Measurements from ENCODE around the gene GABRD.
"Not testable (repeated sequence)": the region's sequence is repeated elsewhere in the genome, so short reads cannot be mapped to it uniquely, and the experiment has no call there.

The GABRD gene, protein sequence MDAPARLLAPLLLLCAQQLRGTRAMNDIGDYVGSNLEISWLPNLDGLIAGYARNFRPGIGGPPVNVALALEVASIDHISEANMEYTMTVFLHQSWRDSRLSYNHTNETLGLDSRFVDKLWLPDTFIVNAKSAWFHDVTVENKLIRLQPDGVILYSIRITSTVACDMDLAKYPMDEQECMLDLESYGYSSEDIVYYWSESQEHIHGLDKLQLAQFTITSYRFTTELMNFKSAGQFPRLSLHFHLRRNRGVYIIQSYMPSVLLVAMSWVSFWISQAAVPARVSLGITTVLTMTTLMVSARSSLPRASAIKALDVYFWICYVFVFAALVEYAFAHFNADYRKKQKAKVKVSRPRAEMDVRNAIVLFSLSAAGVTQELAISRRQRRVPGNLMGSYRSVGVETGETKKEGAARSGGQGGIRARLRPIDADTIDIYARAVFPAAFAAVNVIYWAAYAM

DNA sequence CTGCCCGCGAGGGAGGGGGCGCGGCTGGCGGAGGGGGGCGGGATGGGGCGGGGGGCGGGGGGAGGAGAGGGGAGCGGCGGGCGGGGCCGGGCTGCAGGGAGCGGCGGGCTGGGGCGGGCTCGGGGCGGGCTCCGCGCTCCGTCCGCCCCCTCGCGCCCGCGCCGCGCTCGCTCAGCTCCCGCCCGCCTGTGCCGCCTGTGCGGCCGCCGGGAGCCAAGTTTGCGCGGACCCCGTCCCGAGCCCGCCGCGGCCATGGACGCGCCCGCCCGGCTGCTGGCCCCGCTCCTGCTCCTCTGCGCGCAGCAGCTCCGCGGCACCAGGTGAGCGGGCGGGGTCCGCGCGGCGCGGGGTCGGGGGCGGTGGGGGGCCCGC is at the start of gene GABRD:
Gene GABRD (plus strand): TSS at position 174 of the 372 bp plus-strand sequence. CDS start 79 bp downstream, at position 253.
- no peak for DNase-seq (ENCODE audit: low read depth in 2 of 2)

DNA sequence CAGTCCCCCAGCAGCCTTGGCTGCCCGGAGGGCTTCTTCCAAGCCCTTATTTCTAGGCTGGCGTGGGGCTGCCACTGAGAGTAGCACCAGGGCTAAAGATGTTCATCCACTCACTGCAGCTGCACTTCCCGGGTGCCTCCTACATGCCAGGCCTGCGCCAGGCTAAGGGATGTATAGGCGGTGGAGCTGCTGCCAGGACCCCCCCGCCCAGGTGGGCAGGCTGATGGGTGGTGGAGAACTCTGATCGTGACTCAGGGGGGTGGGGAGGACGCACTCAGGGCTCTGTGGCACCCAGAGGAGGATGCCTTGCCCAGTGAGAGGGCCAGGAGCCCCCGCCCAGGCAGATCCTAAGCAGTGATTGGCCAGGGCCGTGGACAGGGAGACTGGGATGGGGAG is 49.6 kb upstream of the GABRD start:
- no peak for DNase-seq (ENCODE audit: low read depth in 2 of 2)

DNA sequence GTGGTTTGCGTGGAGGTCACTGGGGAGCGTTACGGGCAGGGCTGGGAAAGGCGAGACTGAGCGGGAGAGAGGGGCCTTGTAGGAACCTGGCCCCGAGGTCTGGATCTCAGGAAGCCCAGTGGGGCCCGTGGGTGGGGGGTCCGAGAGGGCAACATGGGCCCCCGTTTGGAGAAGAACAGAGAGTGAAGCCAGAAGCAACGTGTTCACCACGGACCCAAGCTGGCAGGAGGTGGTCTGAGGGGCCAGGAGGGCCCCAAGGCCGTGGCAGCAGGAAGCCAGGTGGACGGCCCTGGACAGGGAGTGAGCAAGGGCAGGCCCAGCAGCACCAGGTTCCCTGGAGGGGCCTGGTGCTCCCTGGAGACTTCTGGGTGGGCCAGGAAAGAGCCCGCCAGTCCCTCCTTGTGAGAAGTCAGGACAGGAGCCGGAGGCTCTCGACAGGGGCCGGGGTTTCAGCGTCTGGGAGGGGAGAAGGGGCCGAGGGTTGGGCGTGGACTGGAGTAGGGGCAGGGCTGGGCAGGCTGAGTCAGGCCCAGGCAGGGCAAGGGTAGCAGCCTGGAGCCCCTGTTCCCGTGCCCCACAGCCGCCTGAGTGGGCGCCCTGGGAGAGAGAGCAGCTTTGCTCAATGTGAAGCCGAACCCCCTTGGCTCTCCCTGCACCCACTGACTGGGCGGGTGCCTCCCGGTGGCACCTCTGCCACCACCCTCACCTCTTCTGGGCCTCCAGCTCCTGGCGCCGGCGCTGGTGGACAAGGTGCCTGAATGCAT is 49.0 kb upstream of the GABRD start:
- DNase-seq (ENCODE audit: low read depth in 2 of 2): no peak

DNA sequence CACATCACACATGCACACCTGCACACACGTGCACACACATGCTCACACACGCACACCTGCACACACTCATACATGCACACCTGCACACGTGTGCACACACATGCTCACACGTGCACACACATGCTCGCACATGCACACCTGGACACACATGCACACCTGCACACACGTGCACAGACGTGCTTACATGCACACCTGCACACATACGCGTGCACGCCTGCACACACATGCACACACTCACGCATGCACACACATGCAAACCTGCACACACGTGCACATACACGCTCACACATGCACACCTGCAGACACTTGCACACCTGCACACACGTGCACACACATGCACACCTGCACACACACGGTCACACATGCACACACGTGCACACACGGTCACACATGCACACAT is 48.1 kb upstream of the GABRD start:
- DNase-seq (ENCODE audit: low read depth in 2 of 2): no peak

DNA sequence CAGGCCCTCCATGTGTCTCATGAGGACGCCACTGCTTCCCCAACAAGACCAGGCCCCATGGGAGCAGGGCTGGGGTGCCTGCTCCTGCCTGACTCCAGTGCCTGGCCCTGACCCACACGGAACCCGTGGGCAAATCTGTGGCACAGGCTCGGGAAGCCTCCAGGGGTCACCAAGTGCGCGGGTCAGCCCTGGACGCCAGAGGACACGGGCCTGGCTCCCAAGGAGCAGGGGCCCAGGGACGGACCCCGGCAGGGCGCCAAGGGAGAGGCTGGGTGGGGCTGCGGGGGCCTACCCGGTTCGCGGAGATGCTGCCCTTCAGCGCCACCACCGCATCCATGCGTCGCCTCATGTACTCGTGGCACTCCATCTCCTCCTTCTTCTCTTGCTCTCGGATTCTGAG is 47.5 kb upstream of the GABRD start:
- DNase-seq (ENCODE audit: low read depth in 2 of 2): no peak

DNA sequence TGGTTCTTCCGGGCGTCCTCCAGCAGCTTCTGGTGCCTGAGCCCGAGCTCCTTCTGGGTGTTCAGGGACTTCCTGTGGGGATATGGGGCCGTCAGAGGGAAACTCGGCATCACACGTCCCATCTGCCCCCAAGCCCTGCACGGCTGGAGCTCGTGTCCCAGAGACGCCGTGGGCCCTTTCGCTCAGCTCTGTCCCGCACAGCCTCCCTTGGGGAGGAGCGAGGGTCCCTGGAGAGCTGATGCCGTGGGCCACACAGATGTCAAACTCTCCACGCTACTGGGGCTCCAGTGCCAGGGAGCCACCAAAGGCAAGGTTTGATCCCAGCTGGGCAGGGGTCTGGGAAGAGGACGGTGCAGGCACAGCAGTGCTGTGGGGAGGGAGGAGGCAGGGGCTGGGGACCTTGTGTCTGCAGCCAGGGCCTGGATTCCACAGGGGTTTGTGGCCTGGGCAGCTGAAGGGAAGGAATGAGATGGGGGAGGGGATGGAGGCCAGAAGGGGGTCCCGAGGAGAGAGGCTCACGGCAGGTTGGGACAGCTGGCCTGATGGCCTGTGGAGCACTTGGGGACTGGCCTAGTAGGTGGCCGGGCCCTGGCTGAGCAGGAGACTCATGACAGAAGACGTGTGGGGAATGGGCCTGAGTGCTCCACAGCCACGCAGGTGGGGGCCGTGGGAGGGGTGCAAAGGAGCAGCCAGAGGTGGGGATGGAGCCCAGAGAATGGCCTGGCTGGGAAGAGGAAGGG is 46.0 kb upstream of the GABRD start:
- DNase-seq (ENCODE audit: low read depth in 2 of 2): no peak

DNA sequence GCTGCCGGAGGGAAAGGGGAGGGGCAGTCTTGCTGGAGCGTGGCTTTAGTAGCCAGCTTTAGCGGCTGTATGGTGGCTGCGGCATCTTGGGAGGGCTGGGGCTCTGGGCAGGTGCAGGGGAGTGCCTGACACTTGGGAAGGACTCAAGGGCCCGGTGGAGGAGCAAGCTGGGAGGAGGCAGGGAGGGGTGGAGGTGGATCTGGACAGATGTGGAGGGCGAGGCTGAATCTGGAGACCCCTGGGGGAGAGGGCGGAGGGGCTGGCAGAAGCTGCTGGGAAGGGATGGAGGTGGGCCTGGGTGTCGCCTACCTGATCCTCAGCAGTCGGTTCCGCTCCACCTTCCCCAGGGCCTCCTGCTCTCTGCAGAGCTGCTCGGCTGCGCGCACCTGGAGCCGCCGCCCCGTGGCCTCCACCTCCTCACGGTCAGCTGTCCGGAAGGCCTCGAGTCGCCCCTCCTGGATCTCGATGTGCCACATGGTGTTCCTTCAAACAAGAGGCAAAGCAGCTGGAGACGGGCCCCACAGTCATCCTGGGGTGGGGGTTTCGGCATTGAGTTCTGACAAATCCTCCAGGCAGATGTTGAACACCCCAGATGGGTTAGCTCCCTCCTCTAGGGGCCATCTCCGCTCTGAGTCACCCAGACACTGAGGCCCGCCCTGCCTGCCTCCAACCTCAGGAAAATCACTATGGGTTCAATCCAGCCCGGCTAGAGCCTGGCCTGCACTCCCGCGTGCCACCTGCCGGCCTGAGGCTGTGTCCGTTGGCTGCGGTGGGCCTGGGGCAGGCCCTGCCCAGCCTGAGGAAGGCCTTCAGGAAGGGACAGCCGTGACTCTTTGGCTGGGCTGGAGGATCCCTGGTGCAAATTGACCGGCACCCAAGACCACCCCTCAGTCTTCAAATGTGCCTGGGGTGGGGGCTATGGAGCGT is 45.2 kb upstream of the GABRD start:
- DNase-seq (ENCODE audit: low read depth in 2 of 2): no peak

DNA sequence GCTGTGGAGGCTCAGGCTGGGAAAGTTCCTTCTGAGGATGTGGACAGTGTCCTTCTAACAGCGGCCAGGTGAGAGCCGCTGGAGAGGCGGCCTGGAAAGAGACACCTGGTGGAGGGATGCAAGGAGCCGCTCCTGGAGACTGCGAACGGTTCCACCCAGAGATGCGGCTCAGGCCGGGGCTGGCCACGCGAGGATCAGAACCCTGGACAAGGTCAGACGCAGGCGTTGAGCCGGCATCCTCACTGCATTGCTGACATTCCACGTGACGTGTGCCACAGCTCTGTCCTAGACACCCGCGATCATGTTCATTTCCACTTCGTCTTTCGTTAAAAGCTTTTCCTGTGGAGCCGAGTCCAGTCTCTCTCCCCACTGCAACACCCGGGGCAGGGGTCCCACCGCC is 44.3 kb upstream of the GABRD start:
- no peak for DNase-seq (ENCODE audit: low read depth in 2 of 2)

DNA sequence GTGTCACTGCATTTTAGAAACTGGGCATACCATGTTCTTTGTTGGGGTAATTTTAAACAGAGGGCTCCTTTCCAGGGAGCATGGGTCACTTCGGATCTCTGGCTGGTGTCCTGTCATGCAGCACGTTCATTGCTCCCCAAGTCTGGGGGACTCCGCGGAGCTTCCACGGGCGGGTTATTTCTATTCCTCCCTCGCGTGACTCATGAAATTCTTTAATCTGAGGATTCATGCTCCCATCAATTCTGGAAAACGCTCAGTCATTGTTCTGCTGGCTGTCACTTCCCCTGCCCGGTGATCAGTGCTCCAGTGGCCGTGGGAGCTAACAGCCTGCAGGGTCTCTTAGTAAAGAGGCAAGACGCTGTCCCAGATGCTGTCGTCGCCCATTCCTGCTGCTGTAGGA is 43.6 kb upstream of the GABRD start:
- DNase-seq (ENCODE audit: low read depth in 2 of 2): no peak

DNA sequence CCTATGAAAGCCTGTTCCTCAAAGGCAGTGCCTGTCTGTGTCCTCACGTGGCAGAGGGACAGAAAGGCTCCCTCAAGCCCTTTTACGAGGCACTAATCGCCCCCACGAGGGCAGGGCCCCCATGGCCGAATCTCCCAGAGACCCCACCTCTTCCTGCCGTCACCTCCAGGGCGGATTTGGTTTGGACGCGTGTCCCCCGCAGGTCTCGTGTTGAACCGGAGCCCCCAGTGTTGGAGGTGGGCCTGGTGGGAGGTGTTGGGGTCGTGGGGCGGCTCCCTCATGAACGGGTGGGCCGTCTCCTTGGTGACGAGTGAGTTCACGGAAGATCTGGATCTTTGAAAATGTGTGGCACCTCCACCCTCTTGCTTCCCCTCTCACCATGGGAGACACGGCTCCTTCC is 43.1 kb upstream of the GABRD start:
- DNase-seq (ENCODE audit: low read depth in 2 of 2): no peak

DNA sequence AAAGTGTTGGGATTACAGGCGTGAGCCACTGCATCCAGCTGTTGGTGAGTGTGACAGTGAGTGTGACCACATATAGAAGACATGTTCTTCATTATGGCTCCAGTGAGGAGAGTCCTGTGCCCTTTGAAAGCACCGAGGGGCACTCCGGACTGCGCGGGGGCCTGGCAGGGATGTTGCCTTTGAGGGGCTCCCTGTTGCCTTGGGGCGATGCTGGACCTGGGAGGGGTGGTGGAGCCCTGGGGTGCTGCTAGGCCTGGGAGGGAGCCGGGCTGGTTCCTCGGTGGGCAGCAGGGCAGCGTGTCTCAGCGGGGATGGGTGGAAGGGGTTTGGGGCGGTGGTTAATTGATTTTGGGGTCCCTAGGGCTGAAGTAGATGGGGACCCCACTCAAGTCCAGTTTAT is 41.0 kb upstream of the GABRD start:
- DNase-seq (ENCODE audit: low read depth in 2 of 2): no peak

DNA sequence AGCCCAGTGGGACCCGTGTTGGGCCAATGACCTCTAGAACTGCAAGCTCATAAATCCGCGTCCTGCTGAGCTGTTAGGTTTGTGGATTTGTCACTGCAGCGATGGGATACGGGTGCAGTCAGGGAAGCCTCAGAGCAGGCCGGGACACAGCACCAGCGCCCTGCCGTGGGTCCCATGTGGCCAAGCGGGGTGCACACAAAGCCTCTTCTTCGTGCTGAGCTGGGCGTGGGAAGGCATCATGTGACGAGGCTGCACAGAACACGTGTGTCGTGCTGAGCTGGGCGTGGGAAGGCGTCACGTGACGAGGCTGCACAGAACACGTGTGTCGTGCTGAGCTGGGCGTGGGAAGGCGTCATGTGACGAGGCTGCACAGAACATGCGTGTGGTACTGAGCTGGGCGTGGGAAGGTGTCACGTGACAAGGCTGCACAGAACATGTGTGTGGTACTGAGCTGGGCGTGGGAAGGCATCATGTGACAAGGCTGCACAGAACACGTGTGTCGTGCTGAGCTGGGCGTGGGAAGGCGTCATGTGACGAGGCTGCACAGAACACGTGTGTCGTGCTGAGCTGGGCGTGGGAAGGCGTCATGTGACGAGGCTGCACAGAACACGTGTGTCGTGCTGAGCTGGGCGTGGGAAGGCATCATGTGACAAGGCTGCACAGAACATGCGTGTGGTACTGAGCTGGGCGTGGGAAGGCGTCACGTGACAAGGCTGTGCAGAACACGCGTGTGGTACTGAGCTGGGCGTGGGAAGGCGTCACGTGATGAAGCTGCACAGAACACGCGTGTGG is 40.3 kb upstream of the GABRD start:
- DNase-seq (ENCODE audit: low read depth in 2 of 2): not testable (repeated sequence)

DNA sequence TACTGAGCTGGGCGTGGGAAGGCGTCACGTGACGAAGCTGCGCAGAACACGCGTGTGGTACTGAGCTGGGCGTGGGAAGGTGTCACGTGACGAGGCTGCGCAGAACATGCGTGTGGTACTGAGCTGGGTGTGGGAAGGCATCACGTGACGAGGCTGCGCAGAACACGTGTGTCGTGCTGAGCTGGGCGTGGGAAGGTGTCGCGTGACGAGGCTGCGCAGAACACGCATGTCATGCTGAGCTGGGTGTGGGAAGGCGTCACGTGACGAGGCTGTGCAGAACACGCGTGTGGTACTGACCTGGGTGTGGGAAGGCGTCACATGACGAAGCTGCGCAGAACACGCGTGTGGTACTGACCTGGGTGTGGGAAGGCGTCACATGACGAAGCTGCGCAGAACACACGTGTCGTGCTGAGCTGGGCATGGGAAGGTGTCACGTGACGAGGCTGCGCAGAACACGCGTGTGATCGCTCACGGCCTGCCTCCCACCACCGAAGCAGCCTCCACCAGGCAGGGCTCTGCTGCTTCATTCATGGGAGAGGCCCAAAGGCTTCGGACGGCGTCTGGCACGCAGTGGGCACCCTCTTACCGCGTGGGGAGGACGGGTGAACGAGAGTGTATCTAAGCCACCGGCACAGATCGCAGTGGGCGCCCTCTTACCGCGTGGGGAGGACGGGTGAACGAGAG is 39.5 kb upstream of the GABRD start:
- no peak for DNase-seq (ENCODE audit: low read depth in 2 of 2)

DNA sequence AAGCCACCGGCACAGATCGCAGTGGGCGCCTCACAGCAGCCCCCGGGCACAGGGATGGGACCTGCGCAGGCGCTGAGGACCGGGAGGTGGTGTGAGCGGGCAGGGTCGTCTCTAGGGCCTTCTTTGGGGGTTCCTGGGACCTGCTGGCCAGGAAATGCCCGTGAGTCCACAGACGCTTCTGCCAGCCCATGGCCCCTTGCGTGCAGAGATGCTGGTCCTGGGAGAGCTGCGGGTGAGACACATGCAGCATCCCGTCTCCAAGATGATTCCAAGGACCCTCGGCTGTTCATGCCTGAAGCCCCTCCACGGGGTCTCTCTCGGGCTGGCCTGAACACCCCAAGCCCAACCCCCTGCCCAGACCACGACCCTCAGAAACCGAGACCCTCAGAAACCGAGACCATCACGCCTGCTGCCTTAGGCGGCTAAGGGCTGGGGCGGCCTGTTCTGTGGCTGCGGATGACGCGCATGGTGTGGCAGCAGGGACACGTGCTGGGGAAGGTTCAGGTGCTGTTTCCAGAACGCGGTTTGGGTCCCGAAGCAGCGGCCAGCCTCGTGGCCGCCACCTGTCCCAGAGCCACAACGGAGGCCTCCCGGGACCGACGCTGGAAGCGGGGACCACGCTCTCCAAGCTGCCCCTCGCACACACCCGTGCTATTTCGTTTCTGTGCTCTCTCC is 38.5 kb upstream of the GABRD start:
- DNase-seq (ENCODE audit: low read depth in 2 of 2): no peak

DNA sequence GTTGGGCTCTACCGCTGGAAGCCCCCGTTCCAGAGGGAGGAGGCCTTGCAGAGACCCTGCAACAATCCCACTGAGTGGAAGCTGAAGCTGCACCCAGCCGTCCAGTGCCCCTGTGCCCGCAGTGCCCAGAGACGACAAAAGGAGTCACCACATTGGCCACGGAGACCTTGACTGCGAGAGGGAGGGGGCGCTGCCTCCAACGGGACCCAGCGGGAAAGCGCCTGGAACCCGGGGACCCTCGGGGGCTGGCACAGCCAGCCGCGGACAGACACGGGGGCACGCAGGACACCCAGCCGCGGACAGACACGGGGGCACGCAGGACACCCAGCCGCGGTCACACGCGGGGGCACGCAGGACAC is 38.0 kb upstream of the GABRD start:
- DNase-seq (ENCODE audit: low read depth in 2 of 2): no peak

DNA sequence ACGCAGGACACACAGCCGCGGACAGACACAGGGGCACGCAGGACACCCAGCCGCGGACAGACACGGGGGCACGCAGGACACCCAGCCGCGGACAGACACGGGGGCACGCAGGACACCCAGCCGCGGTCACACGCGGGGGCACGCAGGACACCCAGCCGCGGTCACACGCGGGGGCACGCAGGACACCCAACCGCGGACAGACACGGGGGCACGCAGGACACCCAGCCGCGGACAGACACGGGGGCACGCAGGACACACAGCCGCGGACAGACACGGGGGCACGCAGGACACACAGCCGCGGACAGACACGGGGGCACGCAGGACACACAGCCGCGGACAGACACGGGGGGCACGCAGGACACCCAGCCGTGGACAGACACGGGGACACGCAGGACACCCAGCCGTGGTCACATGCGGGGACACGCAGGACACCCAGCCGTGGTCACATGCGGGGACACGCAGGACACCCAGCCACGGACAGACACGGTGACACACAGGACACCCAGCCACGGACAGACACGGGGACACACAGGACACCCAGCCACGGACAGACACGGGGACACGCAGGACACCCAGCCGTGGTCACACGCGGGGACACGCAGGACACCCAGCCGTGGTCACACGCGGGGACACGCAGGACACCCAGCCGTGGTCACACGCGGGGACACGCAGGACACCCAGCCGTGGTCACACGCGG is 37.4 kb upstream of the GABRD start:
- DNase-seq (ENCODE audit: low read depth in 2 of 2): not testable (repeated sequence)

DNA sequence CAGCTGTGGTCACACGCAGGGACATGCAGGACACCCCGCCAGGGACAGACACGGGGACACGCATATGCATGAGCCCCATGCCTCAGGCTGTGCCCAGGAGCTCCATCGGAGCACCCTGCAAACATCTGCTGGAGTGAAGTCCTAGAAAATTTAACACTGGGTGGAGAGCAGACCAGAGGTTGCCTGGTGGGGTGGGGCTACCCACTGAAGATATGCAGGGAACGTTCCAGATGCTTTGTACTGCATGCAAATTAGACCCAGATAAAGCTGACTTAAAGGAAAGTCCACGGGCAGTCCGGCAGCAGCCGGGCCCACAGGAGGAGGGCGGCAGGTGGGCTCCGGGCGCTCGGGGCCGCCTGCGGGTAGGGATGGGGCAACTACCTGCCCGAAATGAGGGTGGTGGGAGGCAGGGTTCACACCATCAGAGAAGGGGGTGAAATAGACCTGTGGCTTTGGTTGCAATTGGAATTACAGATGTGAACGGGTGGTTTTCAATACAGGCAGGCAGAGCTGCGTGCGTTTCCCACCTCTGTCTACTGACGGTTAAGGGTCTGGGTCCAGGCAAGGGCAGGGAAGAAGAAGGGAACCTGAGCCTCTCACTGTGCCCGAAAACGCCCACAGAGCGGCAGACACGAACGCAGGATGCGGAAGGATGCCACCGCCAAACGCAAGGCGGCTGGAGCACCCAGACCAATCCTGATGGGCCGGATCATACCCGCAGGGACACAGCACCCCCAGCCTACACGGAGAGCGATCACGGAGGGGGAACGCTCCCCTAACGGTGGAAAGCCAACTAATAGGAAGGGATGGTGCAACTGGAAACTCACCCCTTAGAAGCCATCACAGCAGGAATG is 36.5 kb upstream of the GABRD start:
- no peak for DNase-seq (ENCODE audit: low read depth in 2 of 2)

DNA sequence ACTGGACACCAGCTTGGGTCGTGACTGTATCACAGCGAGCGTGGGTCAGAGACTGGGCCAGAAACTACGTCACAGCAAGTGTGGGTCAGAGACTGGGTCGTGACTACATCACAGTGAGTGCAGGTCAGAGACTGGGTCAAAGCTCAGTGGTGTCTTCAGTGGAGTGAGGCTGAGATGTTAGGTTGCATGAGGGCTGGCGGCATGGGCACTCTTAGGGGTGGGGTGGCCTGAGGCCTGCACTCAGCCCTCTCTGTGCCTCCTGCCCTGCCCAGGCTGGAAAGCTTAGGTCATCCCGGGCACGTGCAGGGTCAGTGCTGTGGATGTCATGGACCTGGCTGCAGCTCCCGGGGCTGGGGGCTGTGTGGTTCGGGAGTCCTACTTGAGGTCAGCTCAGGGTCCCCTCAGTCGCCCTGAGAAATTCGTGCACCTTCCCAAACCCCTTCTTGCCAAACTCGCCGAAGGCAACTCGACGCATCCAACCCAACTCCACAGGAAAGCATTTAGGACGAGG is 34.5 kb upstream of the GABRD start:
- no peak for DNase-seq (ENCODE audit: low read depth in 2 of 2)
